HepG2 (cell line): ENCODE results near the gene HYCC2. TPM values are rescaled to one million over a fixed set of nuclear protein-coding genes. Genes with fewer than 3 reads are reported as not detected.
A peak's percentile ranks its signal among the peaks of the same experiment; 100 is the strongest.

Source experiments
- CCDC6 ChIP-seq: sonication (generic); formaldehyde crosslinking; IDR thresholded peaks from 2 replicates; pipeline ENCODE4 v1.8.1; 2022; ENCODE audit warnings: mild to moderate bottlenecking, missing genetic modification reagents, moderate library complexity
- GABPA ChIP-seq, 2 experiments: IDR thresholded peaks; 2 replicates each; pipeline ENCODE4 v1.6.1; 2011 to 2016; ENCODE audit warnings: low read depth in 2 of 2, low read length in 1 of 2, missing biosample characterization in 1 of 2, missing genetic modification characterization in 1 of 2
- REXO4 ChIP-seq: sonication (generic); formaldehyde crosslinking; IDR thresholded peaks from 2 replicates; pipeline ENCODE4 v1.8.0; 2022; ENCODE audit warnings: missing genetic modification reagents, mild to moderate bottlenecking, borderline replicate concordance
- ZNF256 ChIP-seq: sonication (generic); formaldehyde crosslinking; conservative IDR thresholded peaks from 2 replicates; pipeline ENCODE4 v1.4.0; 2020; ENCODE audit warnings: missing genetic modification reagents
- ZNF557 ChIP-seq: sonication (generic); formaldehyde crosslinking; IDR thresholded peaks from 2 replicates; pipeline ENCODE4 v1.4.0; 2020; ENCODE audit warnings: missing genetic modification reagents
- ZNF564 ChIP-seq: sonication (generic); formaldehyde crosslinking; IDR thresholded peaks from 2 replicates; pipeline ENCODE4 v1.8.1; 2023; ENCODE audit warnings: mild to moderate bottlenecking, missing genetic modification reagents
- ZNF839 ChIP-seq: sonication (generic); formaldehyde crosslinking; IDR thresholded peaks from 2 replicates; pipeline ENCODE4 v1.4.0; 2020; ENCODE audit warnings: missing genetic modification reagents, mild to moderate bottlenecking, borderline replicate concordance
- polyA plus RNA-seq, 8 experiments: library from polyadenylated mRNA; depleted of rRNA in 3 of 8; stranded (reverse) in 7 of 8; unstranded in 1 of 8; fragments of >200 nt; fragmentation: Illumina TruSeq in 4 of 8; extraction: Trizol in 4 of 8; gene quantifications; 2 replicates each; pipeline versions ENCODE4 v1.2.1 to v1.2.3, GENCODE V29; 2011 to 2016; ENCODE audit warnings: low read depth in 4 of 8, missing spikeins in 1 of 8, mixed read lengths in 1 of 8; ENCODE audit not compliant: insufficient read depth in 1 of 8
- total RNA-seq, 5 experiments: library from RNA; depleted of rRNA; stranded (reverse); fragments of >200 nt; fragmentation: Illumina TruSeq; extraction: Trizol; gene quantifications; 2 replicates each; pipeline ENCODE4 v1.2.3, GENCODE V29; 2016; ENCODE audit warnings: low read depth in 1 of 5
- TF ChIP-seq, protein P1 (sequence below): sonication (generic); formaldehyde crosslinking; IDR thresholded peaks from 2 replicates; pipeline ENCODE4 v1.4.0; 2020; ENCODE audit warnings: missing genetic modification reagents
- TF ChIP-seq, protein P2 (sequence below): sonication (generic); formaldehyde crosslinking; IDR thresholded peaks from 2 replicates; pipeline ENCODE4 v1.8.1; 2023; ENCODE audit warnings: mild to moderate bottlenecking, missing genetic modification reagents
- TF ChIP-seq, protein P3 (sequence below): sonication (generic); formaldehyde crosslinking; IDR thresholded peaks from 2 replicates; pipeline ENCODE4 v1.4.0; 2020; ENCODE audit warnings: missing genetic modification reagents, mild to moderate bottlenecking, borderline replicate concordance
- TF ChIP-seq, protein P4 (sequence below): sonication (generic); formaldehyde crosslinking; IDR thresholded peaks from 2 replicates; pipeline ENCODE4 v1.4.0; 2020; ENCODE audit warnings: mild to moderate bottlenecking, missing genetic modification reagents
- TF ChIP-seq, protein P5 (sequence below): sonication (generic); formaldehyde crosslinking; IDR thresholded peaks from 2 replicates; pipeline ENCODE4 v1.9.0; 2022; ENCODE audit warnings: missing genetic modification reagents, mild to moderate bottlenecking, borderline replicate concordance
- TF ChIP-seq, protein P6 (sequence below): IDR thresholded peaks from 2 replicates; pipeline ENCODE4 v1.6.1; 2016; ENCODE audit warnings: low read depth, control low read depth

Gene HYCC2
- total and polyA plus RNA-seq, 2 of the 13 experiments (the other 11 are each of a cell fraction or from before 2014, with no cell fraction given): 4.7 to 13.9 TPM

DNA sequence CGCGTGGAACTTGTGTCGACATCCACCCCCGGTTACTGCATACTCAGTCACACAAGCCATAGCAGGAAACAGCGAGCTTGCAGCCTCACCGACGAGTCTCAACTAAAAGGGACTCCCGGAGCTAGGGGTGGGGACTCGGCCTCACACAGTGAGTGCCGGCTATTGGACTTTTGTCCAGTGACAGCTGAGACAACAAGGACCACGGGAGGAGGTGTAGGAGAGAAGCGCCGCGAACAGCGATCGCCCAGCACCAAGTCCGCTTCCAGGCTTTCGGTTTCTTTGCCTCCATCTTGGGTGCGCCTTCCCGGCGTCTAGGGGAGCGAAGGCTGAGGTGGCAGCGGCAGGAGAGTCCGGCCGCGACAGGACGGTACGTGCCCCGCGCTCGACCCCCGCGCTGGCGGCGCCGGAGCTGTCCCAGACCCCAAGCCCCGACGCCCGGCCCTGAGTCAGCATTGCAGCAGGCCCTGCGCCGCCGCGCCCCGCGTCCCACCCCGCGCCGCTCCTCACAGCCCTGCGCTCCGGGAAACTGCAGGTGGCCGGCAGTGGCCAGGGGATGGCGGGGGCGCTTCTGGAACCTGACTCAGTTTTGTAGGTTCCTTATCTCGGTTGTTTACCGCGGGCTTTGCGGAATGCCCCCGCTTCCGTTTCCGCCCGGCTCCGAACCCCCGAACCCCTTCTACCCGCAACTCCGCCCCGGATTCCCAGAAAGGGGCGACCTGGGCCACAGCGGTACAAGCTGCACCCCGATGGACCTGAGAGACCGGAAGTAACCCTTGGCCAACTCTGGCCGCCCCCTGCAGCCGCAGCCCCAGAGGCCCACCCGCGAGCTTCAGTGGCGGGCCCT lies 44.9 kb upstream of the HYCC2 start, which contains the start of gene CFLAR (continued):
- TF ChIP-seq, protein P1, sequence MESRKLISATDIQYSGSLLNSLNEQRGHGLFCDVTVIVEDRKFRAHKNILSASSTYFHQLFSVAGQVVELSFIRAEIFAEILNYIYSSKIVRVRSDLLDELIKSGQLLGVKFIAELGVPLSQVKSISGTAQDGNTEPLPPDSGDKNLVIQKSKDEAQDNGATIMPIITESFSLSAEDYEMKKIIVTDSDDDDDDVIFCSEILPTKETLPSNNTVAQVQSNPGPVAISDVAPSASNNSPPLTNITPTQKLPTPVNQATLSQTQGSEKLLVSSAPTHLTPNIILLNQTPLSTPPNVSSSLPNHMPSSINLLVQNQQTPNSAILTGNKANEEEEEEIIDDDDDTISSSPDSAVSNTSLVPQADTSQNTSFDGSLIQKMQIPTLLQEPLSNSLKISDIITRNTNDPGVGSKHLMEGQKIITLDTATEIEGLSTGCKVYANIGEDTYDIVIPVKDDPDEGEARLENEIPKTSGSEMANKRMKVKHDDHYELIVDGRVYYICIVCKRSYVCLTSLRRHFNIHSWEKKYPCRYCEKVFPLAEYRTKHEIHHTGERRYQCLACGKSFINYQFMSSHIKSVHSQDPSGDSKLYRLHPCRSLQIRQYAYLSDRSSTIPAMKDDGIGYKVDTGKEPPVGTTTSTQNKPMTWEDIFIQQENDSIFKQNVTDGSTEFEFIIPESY (CRISPR knock-in tag): no peak
- TF ChIP-seq, protein P2, sequence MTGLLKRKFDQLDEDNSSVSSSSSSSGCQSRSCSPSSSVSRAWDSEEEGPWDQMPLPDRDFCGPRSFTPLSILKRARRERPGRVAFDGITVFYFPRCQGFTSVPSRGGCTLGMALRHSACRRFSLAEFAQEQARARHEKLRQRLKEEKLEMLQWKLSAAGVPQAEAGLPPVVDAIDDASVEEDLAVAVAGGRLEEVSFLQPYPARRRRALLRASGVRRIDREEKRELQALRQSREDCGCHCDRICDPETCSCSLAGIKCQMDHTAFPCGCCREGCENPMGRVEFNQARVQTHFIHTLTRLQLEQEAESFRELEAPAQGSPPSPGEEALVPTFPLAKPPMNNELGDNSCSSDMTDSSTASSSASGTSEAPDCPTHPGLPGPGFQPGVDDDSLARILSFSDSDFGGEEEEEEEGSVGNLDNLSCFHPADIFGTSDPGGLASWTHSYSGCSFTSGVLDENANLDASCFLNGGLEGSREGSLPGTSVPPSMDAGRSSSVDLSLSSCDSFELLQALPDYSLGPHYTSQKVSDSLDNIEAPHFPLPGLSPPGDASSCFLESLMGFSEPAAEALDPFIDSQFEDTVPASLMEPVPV (CRISPR knock-in tag): peak; percentile 34; the same call in 1 of the 2 replicates
- no peak for TF ChIP-seq ZNF256 (CRISPR knock-in tag)
- TF ChIP-seq, protein P3, sequence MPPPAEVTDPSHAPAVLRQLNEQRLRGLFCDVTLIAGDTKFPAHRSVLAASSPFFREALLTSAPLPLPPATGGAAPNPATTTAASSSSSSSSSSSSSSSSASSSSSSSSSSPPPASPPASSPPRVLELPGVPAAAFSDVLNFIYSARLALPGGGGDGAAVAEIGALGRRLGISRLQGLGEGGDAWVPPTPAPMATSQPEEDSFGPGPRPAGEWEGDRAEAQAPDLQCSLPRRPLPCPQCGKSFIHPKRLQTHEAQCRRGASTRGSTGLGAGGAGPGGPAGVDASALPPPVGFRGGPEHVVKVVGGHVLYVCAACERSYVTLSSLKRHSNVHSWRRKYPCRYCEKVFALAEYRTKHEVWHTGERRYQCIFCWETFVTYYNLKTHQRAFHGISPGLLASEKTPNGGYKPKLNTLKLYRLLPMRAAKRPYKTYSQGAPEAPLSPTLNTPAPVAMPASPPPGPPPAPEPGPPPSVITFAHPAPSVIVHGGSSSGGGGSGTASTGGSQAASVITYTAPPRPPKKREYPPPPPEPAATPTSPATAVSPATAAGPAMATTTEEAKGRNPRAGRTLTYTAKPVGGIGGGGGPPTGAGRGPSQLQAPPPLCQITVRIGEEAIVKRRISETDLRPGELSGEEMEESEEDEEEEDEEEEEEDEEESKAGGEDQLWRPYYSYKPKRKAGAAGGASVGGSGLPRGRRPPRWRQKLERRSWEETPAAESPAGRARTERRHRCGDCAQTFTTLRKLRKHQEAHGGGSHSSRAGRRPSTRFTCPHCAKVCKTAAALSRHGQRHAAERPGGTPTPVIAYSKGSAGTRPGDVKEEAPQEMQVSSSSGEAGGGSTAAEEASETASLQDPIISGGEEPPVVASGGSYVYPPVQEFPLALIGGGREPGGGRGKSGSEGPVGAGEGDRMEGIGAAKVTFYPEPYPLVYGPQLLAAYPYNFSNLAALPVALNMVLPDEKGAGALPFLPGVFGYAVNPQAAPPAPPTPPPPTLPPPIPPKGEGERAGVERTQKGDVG (CRISPR knock-in tag): peak; percentile 33; the same call in 1 of the 2 replicates
- TF ChIP-seq ZNF557 (CRISPR knock-in tag): 0 out of 2 replicates have a peak, but pooled peaks have one; percentile 11
- TF ChIP-seq GABPA (IDR thresholded peaks at IDR 0.05; ENCODE audit: low read depth, low read length): peak; percentile 64
- TF ChIP-seq GABPA (CRISPR knock-in tag; IDR thresholded peaks at IDR 0.05; ENCODE audit: low read depth): peak; percentile 88
- TF ChIP-seq ZNF564 (CRISPR knock-in tag): peak; percentile 83; the same call in 1 of the 2 replicates
- 0 out of 2 replicates have a peak, but pooled peaks have one; percentile 70 for TF ChIP-seq ZNF839
- TF ChIP-seq, protein P4, sequence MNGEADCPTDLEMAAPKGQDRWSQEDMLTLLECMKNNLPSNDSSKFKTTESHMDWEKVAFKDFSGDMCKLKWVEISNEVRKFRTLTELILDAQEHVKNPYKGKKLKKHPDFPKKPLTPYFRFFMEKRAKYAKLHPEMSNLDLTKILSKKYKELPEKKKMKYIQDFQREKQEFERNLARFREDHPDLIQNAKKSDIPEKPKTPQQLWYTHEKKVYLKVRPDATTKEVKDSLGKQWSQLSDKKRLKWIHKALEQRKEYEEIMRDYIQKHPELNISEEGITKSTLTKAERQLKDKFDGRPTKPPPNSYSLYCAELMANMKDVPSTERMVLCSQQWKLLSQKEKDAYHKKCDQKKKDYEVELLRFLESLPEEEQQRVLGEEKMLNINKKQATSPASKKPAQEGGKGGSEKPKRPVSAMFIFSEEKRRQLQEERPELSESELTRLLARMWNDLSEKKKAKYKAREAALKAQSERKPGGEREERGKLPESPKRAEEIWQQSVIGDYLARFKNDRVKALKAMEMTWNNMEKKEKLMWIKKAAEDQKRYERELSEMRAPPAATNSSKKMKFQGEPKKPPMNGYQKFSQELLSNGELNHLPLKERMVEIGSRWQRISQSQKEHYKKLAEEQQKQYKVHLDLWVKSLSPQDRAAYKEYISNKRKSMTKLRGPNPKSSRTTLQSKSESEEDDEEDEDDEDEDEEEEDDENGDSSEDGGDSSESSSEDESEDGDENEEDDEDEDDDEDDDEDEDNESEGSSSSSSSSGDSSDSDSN (CRISPR knock-in tag): peak; percentile 94
- TF ChIP-seq, protein P5, sequence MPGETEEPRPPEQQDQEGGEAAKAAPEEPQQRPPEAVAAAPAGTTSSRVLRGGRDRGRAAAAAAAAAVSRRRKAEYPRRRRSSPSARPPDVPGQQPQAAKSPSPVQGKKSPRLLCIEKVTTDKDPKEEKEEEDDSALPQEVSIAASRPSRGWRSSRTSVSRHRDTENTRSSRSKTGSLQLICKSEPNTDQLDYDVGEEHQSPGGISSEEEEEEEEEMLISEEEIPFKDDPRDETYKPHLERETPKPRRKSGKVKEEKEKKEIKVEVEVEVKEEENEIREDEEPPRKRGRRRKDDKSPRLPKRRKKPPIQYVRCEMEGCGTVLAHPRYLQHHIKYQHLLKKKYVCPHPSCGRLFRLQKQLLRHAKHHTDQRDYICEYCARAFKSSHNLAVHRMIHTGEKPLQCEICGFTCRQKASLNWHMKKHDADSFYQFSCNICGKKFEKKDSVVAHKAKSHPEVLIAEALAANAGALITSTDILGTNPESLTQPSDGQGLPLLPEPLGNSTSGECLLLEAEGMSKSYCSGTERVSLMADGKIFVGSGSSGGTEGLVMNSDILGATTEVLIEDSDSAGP: peak; percentile 91
- TF ChIP-seq CCDC6 (CRISPR knock-in tag): peak; percentile 91
- TF ChIP-seq, protein P6, sequence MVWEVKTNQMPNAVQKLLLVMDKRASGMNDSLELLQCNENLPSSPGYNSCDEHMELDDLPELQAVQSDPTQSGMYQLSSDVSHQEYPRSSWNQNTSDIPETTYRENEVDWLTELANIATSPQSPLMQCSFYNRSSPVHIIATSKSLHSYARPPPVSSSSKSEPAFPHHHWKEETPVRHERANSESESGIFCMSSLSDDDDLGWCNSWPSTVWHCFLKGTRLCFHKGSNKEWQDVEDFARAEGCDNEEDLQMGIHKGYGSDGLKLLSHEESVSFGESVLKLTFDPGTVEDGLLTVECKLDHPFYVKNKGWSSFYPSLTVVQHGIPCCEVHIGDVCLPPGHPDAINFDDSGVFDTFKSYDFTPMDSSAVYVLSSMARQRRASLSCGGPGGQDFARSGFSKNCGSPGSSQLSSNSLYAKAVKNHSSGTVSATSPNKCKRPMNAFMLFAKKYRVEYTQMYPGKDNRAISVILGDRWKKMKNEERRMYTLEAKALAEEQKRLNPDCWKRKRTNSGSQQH (CRISPR knock-in tag): peak; percentile 24; the same call in 1 of the 2 replicates
- TF ChIP-seq REXO4 (CRISPR knock-in tag): peak; percentile 91; the same call in 1 of the 2 replicates
